ENCODE measurements around the gene PTPN6.

Gene PTPN6

GRCh38 chr12:6923003-6923732 lies 28.0 kb upstream of the PTPN6 start:
- no peak for DNase-seq

GRCh38 chr12:6923851-6924250 lies 27.3 kb upstream of the PTPN6 start:
- no peak for DNase-seq

GRCh38 chr12:6925239-6925539 lies 26.0 kb upstream of the PTPN6 start:
- DNase-seq, result no peak

GRCh38 chr12:6925540-6926279 lies 25.4 kb upstream of the PTPN6 start:
- no peak for DNase-seq

- DNase-seq, result peak; percentile 55
Measured at GRCh38 chr12:6927379-6928021, 23.7 kb upstream of the PTPN6 start, which contains the start of gene ATN1. Gene ATN1, plus strand, starts transcription at chr12:6927959. Its CDS starts 6,043 bp downstream, at chr12:6934002.

- DNase-seq, result peak; percentile 30
Measured at GRCh38 chr12:6928022-6928702, 23.0 kb upstream of the PTPN6 start.

- DNase-seq, result no peak
Measured at GRCh38 chr12:6928703-6929407, 22.3 kb upstream of the PTPN6 start.

GRCh38 chr12:6929466-6930452 lies 21.4 kb upstream of the PTPN6 start:
- no peak for DNase-seq

GRCh38 chr12:6932766-6933165 lies 18.4 kb upstream of the PTPN6 start:
- DNase-seq, result peak; percentile 32

- no peak for DNase-seq
Measured at GRCh38 chr12:6934110-6934509, 17.0 kb upstream of the PTPN6 start.

- no peak for DNase-seq
Measured at GRCh38 chr12:6935371-6936193, 15.6 kb upstream of the PTPN6 start.

GRCh38 chr12:6936194-6936635 lies 14.9 kb upstream of the PTPN6 start:
- DNase-seq, result no peak

- peak; percentile 60 for DNase-seq
Measured at GRCh38 chr12:6936636-6937480, 14.3 kb upstream of the PTPN6 start.

- DNase-seq, result peak; percentile 96
Measured at GRCh38 chr12:6937481-6938352, 13.4 kb upstream of the PTPN6 start.

GRCh38 chr12:6938353-6939190 lies 12.6 kb upstream of the PTPN6 start:
- DNase-seq, result no peak

- DNase-seq, result no peak
Measured at GRCh38 chr12:6939191-6939540, 12.0 kb upstream of the PTPN6 start.

- no peak for DNase-seq
Measured at GRCh38 chr12:6941267-6941666, 9.9 kb upstream of the PTPN6 start.

GRCh38 chr12:6941782-6942181 lies 9.4 kb upstream of the PTPN6 start:
- DNase-seq, result no peak
